ENCODE measurements around the gene MGST1. TPM values are rescaled to one million over a fixed set of nuclear protein-coding genes. Genes with fewer than 3 reads are reported as not detected.
"Not testable (repeated sequence)": the region's sequence is repeated elsewhere in the genome, so short reads cannot be mapped to it uniquely, and the experiment has no call there.

MGST1 gene
- total RNA-seq, 1 experiment from 2014 or later = 5.3 TPM

GRCh38 chr12:16346958-16347357 is 487 bp upstream of the MGST1 start:
- DNase-seq (ENCODE audit: low read depth, low spot score) = no peak
- in situ Hi-C loops (cut with HindIII; ENCODE audit: low pct_unique_long_range_greater_than_20kb, low sequenced_read_pairs) = no loop called here

- in situ Hi-C loops (cut with HindIII; ENCODE audit: low pct_unique_long_range_greater_than_20kb, low sequenced_read_pairs) = no loop called here
- DNase-seq (ENCODE audit: low read depth, low spot score) = no peak
These were observed 1.1 kb downstream of the MGST1 start for GRCh38 chr12:16348435-16349130.

- no peak for DNase-seq (ENCODE audit: low read depth, low spot score)
- in situ Hi-C loops (cut with HindIII; ENCODE audit: low pct_unique_long_range_greater_than_20kb, low sequenced_read_pairs) = no loop called here
These were observed 1.7 kb downstream of the MGST1 start for GRCh38 chr12:16349131-16349460.

- DNase-seq (ENCODE audit: low read depth, low spot score) = no peak
- in situ Hi-C loops (cut with HindIII; ENCODE audit: low pct_unique_long_range_greater_than_20kb, low sequenced_read_pairs) = loop anchor here (25.0 kb wide), 1 partner anchor 188 kb away; no protein-coding TSS in a partner anchor
These were observed 3.2 kb downstream of the MGST1 start for GRCh38 chr12:16350682-16351081.

- in situ Hi-C loops (cut with HindIII; ENCODE audit: low pct_unique_long_range_greater_than_20kb, low sequenced_read_pairs) = loop anchor here (25.0 kb wide), 1 partner anchor 190 kb away; no protein-coding TSS in a partner anchor
- DNase-seq (ENCODE audit: low read depth, low spot score) = no peak
These were observed 5.0 kb downstream of the MGST1 start for GRCh38 chr12:16352481-16352880.

- DNase-seq (ENCODE audit: low read depth, low spot score) = no peak
- in situ Hi-C loops (cut with HindIII; ENCODE audit: low pct_unique_long_range_greater_than_20kb, low sequenced_read_pairs) = loop anchor here (25.0 kb wide), 1 partner anchor 197 kb away; no protein-coding TSS in a partner anchor
These were observed 11.4 kb downstream of the MGST1 start for GRCh38 chr12:16358878-16359277.

GRCh38 chr12:16359512-16360491 is 12.4 kb downstream of the MGST1 start:
- in situ Hi-C loops (cut with HindIII; ENCODE audit: low pct_unique_long_range_greater_than_20kb, low sequenced_read_pairs) = loop anchor here (25.0 kb wide), 1 partner anchor 198 kb away; no protein-coding TSS in a partner anchor
- DNase-seq (ENCODE audit: low read depth, low spot score) = peak; percentile 76

GRCh38 chr12:16361142-16361783 is 13.8 kb downstream of the MGST1 start:
- DNase-seq (ENCODE audit: low read depth, low spot score) = no peak
- in situ Hi-C loops (cut with HindIII; ENCODE audit: low pct_unique_long_range_greater_than_20kb, low sequenced_read_pairs) = loop anchor here (25.0 kb wide), 1 partner anchor 199 kb away; no protein-coding TSS in a partner anchor

- DNase-seq (ENCODE audit: low read depth, low spot score) = no peak
- in situ Hi-C loops (cut with HindIII; ENCODE audit: low pct_unique_long_range_greater_than_20kb, low sequenced_read_pairs) = loop anchor here (25.0 kb wide), 1 partner anchor 200 kb away; no protein-coding TSS in a partner anchor
These were observed 15.1 kb downstream of the MGST1 start for GRCh38 chr12:16362550-16362949.

GRCh38 chr12:16369156-16369555 is 21.7 kb downstream of the MGST1 start:
- in situ Hi-C loops (cut with HindIII; ENCODE audit: low pct_unique_long_range_greater_than_20kb, low sequenced_read_pairs) = loop anchor here (25.0 kb wide), 1 partner anchor 207 kb away; no protein-coding TSS in a partner anchor
- DNase-seq (ENCODE audit: low read depth, low spot score) = no peak

- in situ Hi-C loops (cut with HindIII; ENCODE audit: low pct_unique_long_range_greater_than_20kb, low sequenced_read_pairs) = loop anchor here (25.0 kb wide), 1 partner anchor 208 kb away; no protein-coding TSS in a partner anchor
- no peak for DNase-seq (ENCODE audit: low read depth, low spot score)
These were observed 22.7 kb downstream of the MGST1 start for GRCh38 chr12:16370096-16370495.

- in situ Hi-C loops (cut with HindIII; ENCODE audit: low pct_unique_long_range_greater_than_20kb, low sequenced_read_pairs); DNase-seq (ENCODE audit: low read depth, low spot score): not testable (repeated sequence)
These were observed 35.3 kb downstream of the MGST1 start for GRCh38 chr12:16382652-16383312.

- in situ Hi-C loops (cut with HindIII; ENCODE audit: low pct_unique_long_range_greater_than_20kb, low sequenced_read_pairs) = no loop called here
- no peak for DNase-seq (ENCODE audit: low read depth, low spot score)
These were observed 37.3 kb downstream of the MGST1 start for GRCh38 chr12:16384732-16385131.

- in situ Hi-C loops (cut with HindIII; ENCODE audit: low pct_unique_long_range_greater_than_20kb, low sequenced_read_pairs) = no loop called here
- DNase-seq (ENCODE audit: low read depth, low spot score) = peak; percentile 65
These were observed 38.6 kb downstream of the MGST1 start for GRCh38 chr12:16385782-16386646.

GRCh38 chr12:16387919-16388318 is 40.5 kb downstream of the MGST1 start:
- no peak for DNase-seq (ENCODE audit: low read depth, low spot score)
- in situ Hi-C loops (cut with HindIII; ENCODE audit: low pct_unique_long_range_greater_than_20kb, low sequenced_read_pairs) = no loop called here

- in situ Hi-C loops (cut with HindIII; ENCODE audit: low pct_unique_long_range_greater_than_20kb, low sequenced_read_pairs) = no loop called here
- DNase-seq (ENCODE audit: low read depth, low spot score) = no peak
These were observed 42.1 kb downstream of the MGST1 start for GRCh38 chr12:16389594-16389993.
